GM12878 (cell line): ENCODE results near the gene CDX1. TPM values are rescaled to one million over a fixed set of nuclear protein-coding genes. Genes with fewer than 3 reads are reported as not detected.

Source experiments
- ATAC-seq: fragments of 200-7000 bp; cut with Tn5 transposase; 3 replicates; pipeline ENCODE4 v1.9.1; 2020; ENCODE audit warnings: mild to moderate bottlenecking, moderate library complexity
- BruUV-seq: library from RNA; stranded (reverse); fragments of 400-500 nt; replicated peaks from 2 replicates; lab custom pipeline; 2021; lab: Mats Ljungman, UMichigan
- CTCF ChIA-PET: fragments of 300-600 bp; sonication (Branson Sonifier 250); formaldehyde crosslinking; extraction: SDS; loops from one replicate; lab custom pipeline; 2021; ENCODE audit warnings: inconsistent platforms; lab: Yijun Ruan, JAX
- POLR2A ChIA-PET: fragments of 350-600 bp; formaldehyde crosslinking; extraction: SDS; loops from one replicate; lab custom pipeline; 2021; ENCODE audit warnings: inconsistent platforms; lab: Charles Lee
- RAD21 ChIA-PET: fragments of 300-600 bp; sonication (Branson Sonifier 250); formaldehyde crosslinking; loops from one replicate; lab custom pipeline; 2023; ENCODE audit warnings: antibody characterized with exemption; ENCODE audit not compliant: unreplicated experiment; lab: Charles Lee
- SMC1A ChIA-PET: fragments of 300-600 bp; sonication (Branson Sonifier 250); formaldehyde crosslinking; loops from one replicate; lab custom pipeline; 2023; ENCODE audit not compliant: unreplicated experiment, uncharacterized antibody; lab: Charles Lee
- DNase-seq: peaks from one replicate; pipeline ENCODE4 v3.0.0-alpha.2; 2011; ENCODE audit warnings: low read depth, low spot score
- FAIRE-seq: peaks from 3 replicates; lab custom pipeline; 2011; peaks lifted over from hg19 to GRCh38; lab: Jason Lieb, UNC
- H2AFZ ChIP-seq: 2 replicates; pipeline ENCODE4 v1.6.0; 2011; ENCODE audit warnings: low read depth, low read length, control low read depth; ENCODE audit not compliant: control insufficient read depth
- H3K27ac ChIP-seq: 2 replicates; pipeline ENCODE4 v1.5.1; 2011; ENCODE audit warnings: control low read depth; ENCODE audit not compliant: control insufficient read depth, insufficient read depth
- H3K27me3 ChIP-seq, 2 experiments: replicated peaks in 1 of 2; 2 replicates each; pipeline versions ENCODE4 v1.6.0 to v1.6.1; 2011; ENCODE audit warnings: low read length in 1 of 2; ENCODE audit not compliant: control insufficient read depth in 2 of 2, insufficient read depth in 2 of 2
- H3K36me3 ChIP-seq, 2 experiments: 2 replicates each; pipeline ENCODE4 v1.5.1; 2011; ENCODE audit warnings: low read length in 1 of 2; ENCODE audit not compliant: control insufficient read depth in 2 of 2, insufficient read depth in 2 of 2
- H3K4me1 ChIP-seq: 2 replicates; pipeline ENCODE4 v1.6.1; 2011; ENCODE audit warnings: mild to moderate bottlenecking, low read length, moderate library complexity, mixed read lengths; ENCODE audit not compliant: control insufficient read depth, insufficient read depth
- H3K4me2 ChIP-seq: 2 replicates; pipeline ENCODE4 v1.6.0; 2011; ENCODE audit warnings: control low read depth; ENCODE audit not compliant: control insufficient read depth, insufficient read depth
- H3K4me3 ChIP-seq: fragments of 200-600 bp; sonication (generic); 2 replicates; pipeline ENCODE4 v1.5.1; 2016
- H3K79me2 ChIP-seq: 2 replicates; pipeline ENCODE4 v1.6.0; 2011; ENCODE audit warnings: low read length; ENCODE audit not compliant: control insufficient read depth, insufficient read depth
- H3K9ac ChIP-seq: 2 replicates; pipeline ENCODE4 v1.8.0; 2011; ENCODE audit warnings: low read length, control low read depth, mixed read lengths; ENCODE audit not compliant: control insufficient read depth, insufficient read depth
- H3K9me3 ChIP-seq: replicated peaks from 3 replicates; pipeline ENCODE4 v1.5.1; 2011; ENCODE audit warnings: mild to moderate bottlenecking, low read length; ENCODE audit not compliant: control insufficient read depth, insufficient read depth
- H4K20me1 ChIP-seq: 2 replicates; pipeline ENCODE4 v1.6.0; 2011; ENCODE audit not compliant: control insufficient read depth, insufficient read depth
- ATF7 ChIP-seq: fragments of 450-650 bp; IDR thresholded peaks from 2 replicates; pipeline ENCODE4 v1.6.1; 2016; ENCODE audit warnings: low read depth, mild to moderate bottlenecking
- GABPA ChIP-seq: IDR thresholded peaks from 2 replicates; pipeline ENCODE4 v1.6.1; 2014; ENCODE audit warnings: antibody characterized with exemption, low read depth, mild to moderate bottlenecking, inconsistent platforms
- KDM1A ChIP-seq: fragments of 200-600 bp; sonication (generic); IDR thresholded peaks from 2 replicates; pipeline ENCODE4 v1.6.1; 2016; ENCODE audit warnings: borderline replicate concordance
- MYC ChIP-seq: IDR thresholded peaks from 2 replicates; pipeline ENCODE4 v1.6.1; 2011; ENCODE audit warnings: mild to moderate bottlenecking, low read length, moderate library complexity, inconsistent platforms; ENCODE audit not compliant: insufficient read depth, insufficient replicate concordance, insufficient read length, severe bottlenecking
- NKRF ChIP-seq: fragments of 450-650 bp; conservative IDR thresholded peaks from 2 replicates; pipeline ENCODE4 v1.6.1; 2017; ENCODE audit warnings: mild to moderate bottlenecking, moderate library complexity
- PAX5 ChIP-seq: IDR thresholded peaks from 2 replicates; pipeline ENCODE4 v1.6.1; 2011; ENCODE audit warnings: low read depth, low read length, borderline replicate concordance
- POLR2A ChIP-seq: IDR thresholded peaks from 2 replicates; pipeline ENCODE4 v1.6.1; 2011; ENCODE audit warnings: low read depth, mild to moderate bottlenecking, low read length
- RFX5 ChIP-seq: IDR thresholded peaks from 2 replicates; pipeline ENCODE4 v1.6.1; 2011; ENCODE audit warnings: low read depth, low read length, improper control_type of control experiment
- SIX5 ChIP-seq: IDR thresholded peaks from 2 replicates; pipeline ENCODE4 v1.6.1; 2011; ENCODE audit warnings: mild to moderate bottlenecking, low read depth, low read length, moderate library complexity; ENCODE audit not compliant: severe bottlenecking
- SMARCA5 ChIP-seq: fragments of 450-650 bp; IDR thresholded peaks from 2 replicates; pipeline ENCODE4 v1.6.1; 2017; ENCODE audit warnings: mild to moderate bottlenecking
- ZBTB11 ChIP-seq: fragments of 450-650 bp; formaldehyde crosslinking; IDR thresholded peaks from 2 replicates; pipeline ENCODE4 v1.5.0; 2022; ENCODE audit warnings: mild to moderate bottlenecking, missing genetic modification characterization
- ZBTB33 ChIP-seq: fragments of 450-650 bp; IDR thresholded peaks from 2 replicates; pipeline ENCODE4 v1.6.1; 2017; ENCODE audit warnings: mild to moderate bottlenecking
- ZNF24 ChIP-seq: fragments of 450-650 bp; IDR thresholded peaks from 2 replicates; pipeline ENCODE4 v1.6.1; 2017; ENCODE audit warnings: antibody characterized with exemption, mild to moderate bottlenecking
- ZNF274 ChIP-seq: IDR thresholded peaks from one replicate; pipeline ENCODE4 v1.8.0; 2011; ENCODE audit not compliant: insufficient read length, insufficient read depth
- WGBS: methylation state at CpG from one replicate; pipeline ENCODE4 v1.1.6; 2016; ENCODE audit warnings: low lambda C conversion rate; ENCODE audit not compliant: insufficient replicate concordance, insufficient coverage; ENCODE audit errors: missing lambda C conversion rate; 5-methylcytosine and 5-hydroxymethylcytosine counted together
- in situ Hi-C: fragments of 300-500 bp; cut with MboI; formaldehyde crosslinking; loops from 9 replicates; pipeline ENCODE4 v1.14.3; 2018; ENCODE audit warnings: mixed read lengths
- intact Hi-C: fragments of 100-400 bp; cut with micrococcal nuclease; formaldehyde crosslinking; loops from one replicate; pipeline ENCODE4 v1.14.2; 2022; ENCODE audit not compliant: unreplicated experiment
- polyA plus RNA-seq, 11 experiments: library from polyadenylated mRNA; depleted of rRNA in 4 of 11; unstranded in 6 of 11; stranded (reverse) in 5 of 11; fragments of >200 nt; fragmentation: Nextera tagmentation in 4 of 11; fragmentation: Illumina TruSeq in 1 of 11; extraction: Ambion mirVana in 4 of 11; extraction: Trizol in 1 of 11; gene quantifications; 1 replicate in 1 of 11; 2 replicates in 10 of 11; pipeline versions ENCODE4 v1.2.1 to v1.2.3, GENCODE V29; 2011 to 2016; ENCODE audit warnings: inconsistent platforms in 2 of 11, missing spikeins in 2 of 11, low read depth in 1 of 11
- total RNA-seq, 4 experiments: library from RNA; depleted of rRNA in 3 of 4; stranded (reverse); fragments of >200 nt in 3 of 4; fragmentation: Illumina TruSeq in 1 of 4; extraction: Trizol in 1 of 4; gene quantifications; 2 replicates each; pipeline versions ENCODE4 v1.2.1 to v1.2.3, GENCODE V29; 2013 to 2021
- TF ChIP-seq, protein P1 (sequence below): fragments of 450-650 bp; IDR thresholded peaks from 2 replicates; pipeline ENCODE4 v1.6.1; 2016; ENCODE audit warnings: mild to moderate bottlenecking

CDX1 gene
- total and polyA plus RNA-seq, 10 of the 15 experiments (the other 5 are each of a cell fraction or from before 2014, with no cell fraction given) = not detected

DNA sequence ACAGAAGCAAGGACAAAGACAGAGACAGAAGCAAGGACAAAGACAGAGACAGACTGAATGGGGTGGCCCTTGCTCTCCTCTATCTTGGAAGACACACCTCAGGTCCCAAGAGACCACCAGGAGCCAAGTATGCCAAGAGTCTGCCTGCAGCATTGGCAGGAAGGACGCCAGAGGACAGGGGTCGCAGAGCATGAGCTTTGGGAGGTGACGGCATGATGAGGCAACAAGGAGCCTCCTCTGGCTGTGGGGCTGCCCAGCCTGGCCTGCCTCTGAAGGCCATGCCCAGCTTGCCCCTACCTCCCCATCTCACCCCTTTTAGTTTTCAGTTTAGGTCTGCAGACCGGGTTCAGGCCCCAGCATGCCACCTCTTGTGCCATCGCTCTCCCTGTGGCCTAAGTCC, 28.6 kb upstream of the CDX1 start:
- ATAC-seq (no peak), FAIRE-seq (no peak), DNase-seq (no peak)
- H4K20me1 ChIP-seq = no peaks in the 10 kb centered on the region
- POLR2A ChIA-PET = interaction anchor here (0.9 to 1.1 kb wide), 2 partner anchors 18 to 19 kb away, joined by 3 read pairs; partner anchors contain the start of gene PDGFRB
- intact Hi-C loops (no loop called here), in situ Hi-C loops (no loop called here)
- CTCF ChIA-PET = interaction anchor here (0.8 kb wide), 1 partner anchor 21 kb away, joined by 3 read pairs; no protein-coding TSS in a partner anchor
- no peaks in the 10 kb centered on the region for H3K27me3 ChIP-seq
- no peaks in the 10 kb centered on the region for H3K4me1 ChIP-seq
- RAD21 ChIA-PET = interaction anchor here (0.6 kb wide), 1 partner anchor 22 kb away, joined by 4 read pairs; no protein-coding TSS in a partner anchor
- no peaks in the 10 kb centered on the region for H3K36me3 ChIP-seq
- no peak overlapping the region for H3K4me3 ChIP-seq
- SMC1A ChIA-PET = interaction anchor here (1.6 kb wide), 1 partner anchor 16 kb away, joined by 3 read pairs; no protein-coding TSS in a partner anchor
- 69% methylated on average over 5 of the region's 5 CpGs for WGBS
- H3K4me2 ChIP-seq = no peak overlapping the region
- H3K9ac ChIP-seq = no peak overlapping the region
- no peaks in the 10 kb centered on the region for H3K79me2 ChIP-seq
- H3K9me3 ChIP-seq = no peaks in the 10 kb centered on the region
- no peak overlapping the region for H2AFZ ChIP-seq
- H3K27ac ChIP-seq = no peak overlapping the region
- no TSS peak for BruUV-seq
- no peak for TF ChIP-seq ZBTB11 (CRISPR knock-in tag)
- TF ChIP-seq PAX5 = no peak
- no peak for TF ChIP-seq ZNF274
- TF ChIP-seq NKRF = no peak
- no peak for TF ChIP-seq SMARCA5
- TF ChIP-seq ZNF24 = no peak
- no peak for TF ChIP-seq GABPA
- no peak for TF ChIP-seq SIX5
- TF ChIP-seq MYC = no peak
- no peak for TF ChIP-seq POLR2A
- TF ChIP-seq, protein P1, sequence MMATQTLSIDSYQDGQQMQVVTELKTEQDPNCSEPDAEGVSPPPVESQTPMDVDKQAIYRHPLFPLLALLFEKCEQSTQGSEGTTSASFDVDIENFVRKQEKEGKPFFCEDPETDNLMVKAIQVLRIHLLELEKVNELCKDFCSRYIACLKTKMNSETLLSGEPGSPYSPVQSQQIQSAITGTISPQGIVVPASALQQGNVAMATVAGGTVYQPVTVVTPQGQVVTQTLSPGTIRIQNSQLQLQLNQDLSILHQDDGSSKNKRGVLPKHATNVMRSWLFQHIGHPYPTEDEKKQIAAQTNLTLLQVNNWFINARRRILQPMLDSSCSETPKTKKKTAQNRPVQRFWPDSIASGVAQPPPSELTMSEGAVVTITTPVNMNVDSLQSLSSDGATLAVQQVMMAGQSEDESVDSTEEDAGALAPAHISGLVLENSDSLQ = no peak
- no peak for TF ChIP-seq KDM1A
- TF ChIP-seq ATF7 = no peak
- TF ChIP-seq ZBTB33 = no peak
- TF ChIP-seq RFX5 = no peak
